Activated naive CD8-positive, alpha-beta T cell (primary cell): ENCODE data around the gene KAZALD1.
"Not testable (repeated sequence)": the region's sequence is repeated elsewhere in the genome, so short reads cannot be mapped to it uniquely, and the experiment has no call there.

Experiments used
- H3K27ac Mint-ChIP-seq: one replicate; pipeline ENCODE4 v1.8.0; 2021; ENCODE audit warnings: mixed read lengths
- H3K27me3 Mint-ChIP-seq: one replicate; pipeline ENCODE4 v1.8.0; 2021; ENCODE audit warnings: mixed read lengths
- H3K36me3 Mint-ChIP-seq: one replicate; pipeline ENCODE4 v1.8.0; 2021; ENCODE audit warnings: mixed read lengths
- H3K4me1 Mint-ChIP-seq: one replicate; pipeline ENCODE4 v1.8.0; 2021; ENCODE audit warnings: low read depth, mixed read lengths
- H3K4me3 Mint-ChIP-seq: one replicate; pipeline ENCODE4 v1.8.0; 2021; ENCODE audit warnings: mild to moderate bottlenecking, mixed read lengths
- H3K9me3 Mint-ChIP-seq: one replicate; pipeline ENCODE4 v1.8.0; 2021; ENCODE audit warnings: low read depth, mixed read lengths

Gene KAZALD1

GRCh38 chr10:101022967-101023705 lies 38.7 kb upstream of the KAZALD1 start:
- H3K27me3 Mint-ChIP-seq, result peaks cover 7% of the 10 kb centered on the region
- H3K4me1 Mint-ChIP-seq, result peaks cover 1% of the 10 kb centered on the region
- no peaks in the 10 kb centered on the region for H3K9me3 Mint-ChIP-seq
- H3K4me3 Mint-ChIP-seq, result no peak overlapping the region
- no peak overlapping the region for H3K27ac Mint-ChIP-seq
- no peaks in the 10 kb centered on the region for H3K36me3 Mint-ChIP-seq

DNA sequence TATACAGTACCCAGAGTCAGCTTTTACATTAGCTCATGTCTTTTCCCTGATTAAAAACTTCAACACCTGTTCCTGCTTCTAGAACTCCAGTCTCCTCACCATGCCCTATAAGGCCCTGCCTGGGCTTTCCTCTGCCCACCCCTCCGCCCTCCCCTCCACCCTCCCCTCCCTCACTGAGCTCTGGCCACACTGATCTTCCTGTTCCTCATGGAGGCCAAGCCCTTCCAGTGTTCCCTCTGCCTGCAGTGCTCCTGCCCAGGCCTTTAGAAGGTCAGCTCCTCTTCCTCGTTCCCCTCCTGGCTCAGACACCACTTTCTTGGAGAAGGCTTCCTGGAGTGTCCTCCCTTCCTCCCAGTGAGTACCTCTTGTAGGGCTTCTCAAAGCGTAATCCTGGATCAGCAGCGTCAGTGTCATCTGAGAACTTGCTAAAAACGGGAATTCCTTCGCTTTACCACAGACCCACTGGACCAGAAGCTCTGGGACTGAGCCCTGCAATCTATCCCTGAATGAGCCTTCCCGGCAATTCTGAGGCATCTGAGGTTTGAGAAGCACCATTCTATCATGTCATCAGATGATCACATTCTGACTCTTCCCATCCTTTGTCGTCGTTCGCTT lies 34.6 kb upstream of the KAZALD1 start:
- Mint-ChIP-seq H3K36me3 (no peaks in the 10 kb centered on the region), H3K27ac (no peak overlapping the region), H3K4me1 (peaks cover 8% of the 10 kb centered on the region), H3K27me3 (no peaks in the 10 kb centered on the region), H3K4me3 (no peak overlapping the region), H3K9me3 (no peaks in the 10 kb centered on the region)

GRCh38 chr10:101028446-101029337 lies 33.1 kb upstream of the KAZALD1 start:
- Mint-ChIP-seq H3K36me3 (no peaks in the 10 kb centered on the region), H3K27ac (no peak overlapping the region), H3K4me3 (no peak overlapping the region), H3K27me3 (no peaks in the 10 kb centered on the region), H3K4me1 (peaks cover 23% of the 10 kb centered on the region), H3K9me3 (no peaks in the 10 kb centered on the region)

- Mint-ChIP-seq H3K4me1 (peaks cover 25% of the 10 kb centered on the region), H3K36me3 (no peaks in the 10 kb centered on the region), H3K4me3 (no peak overlapping the region), H3K27me3 (no peaks in the 10 kb centered on the region), H3K9me3 (no peaks in the 10 kb centered on the region), H3K27ac (no peak overlapping the region)
Observed at GRCh38 chr10:101029520-101030295, 32.1 kb upstream of the KAZALD1 start.

GRCh38 chr10:101030496-101031127 lies 31.2 kb upstream of the KAZALD1 start:
- peak overlapping the region; percentile 89 for H3K4me3 Mint-ChIP-seq
- no peak overlapping the region for H3K27ac Mint-ChIP-seq
- H3K4me1 Mint-ChIP-seq, result peaks cover 25% of the 10 kb centered on the region

GRCh38 chr10:101031128-101031795 lies 30.5 kb upstream of the KAZALD1 start, which contains the start of the genes PDZD7 and SFXN3:
Gene PDZD7, minus strand, starts transcription at chr10:101031129. Its CDS starts 910 bp downstream, at chr10:101030219.
Gene SFXN3, plus strand, starts transcription at chr10:101031234. Its CDS starts 3,461 bp downstream, at chr10:101034695.
- H3K36me3 Mint-ChIP-seq, result no peaks in the 10 kb centered on the region
- peak within 1 kb of the TSS; percentile 89 for H3K4me3 Mint-ChIP-seq
- H3K4me1 Mint-ChIP-seq, result peaks cover 25% of the 10 kb centered on the region
- no peaks in the 10 kb centered on the region for H3K9me3 Mint-ChIP-seq
- peak within 1 kb of the TSS; percentile 68 for H3K27ac Mint-ChIP-seq
- no peaks in the 10 kb centered on the region for H3K27me3 Mint-ChIP-seq

More at GRCh38 chr10:101030496-101031127, 31.2 kb upstream of the KAZALD1 start:
- no peaks in the 10 kb centered on the region for H3K27me3 Mint-ChIP-seq
- no peaks in the 10 kb centered on the region for H3K9me3 Mint-ChIP-seq
- no peaks in the 10 kb centered on the region for H3K36me3 Mint-ChIP-seq

DNA sequence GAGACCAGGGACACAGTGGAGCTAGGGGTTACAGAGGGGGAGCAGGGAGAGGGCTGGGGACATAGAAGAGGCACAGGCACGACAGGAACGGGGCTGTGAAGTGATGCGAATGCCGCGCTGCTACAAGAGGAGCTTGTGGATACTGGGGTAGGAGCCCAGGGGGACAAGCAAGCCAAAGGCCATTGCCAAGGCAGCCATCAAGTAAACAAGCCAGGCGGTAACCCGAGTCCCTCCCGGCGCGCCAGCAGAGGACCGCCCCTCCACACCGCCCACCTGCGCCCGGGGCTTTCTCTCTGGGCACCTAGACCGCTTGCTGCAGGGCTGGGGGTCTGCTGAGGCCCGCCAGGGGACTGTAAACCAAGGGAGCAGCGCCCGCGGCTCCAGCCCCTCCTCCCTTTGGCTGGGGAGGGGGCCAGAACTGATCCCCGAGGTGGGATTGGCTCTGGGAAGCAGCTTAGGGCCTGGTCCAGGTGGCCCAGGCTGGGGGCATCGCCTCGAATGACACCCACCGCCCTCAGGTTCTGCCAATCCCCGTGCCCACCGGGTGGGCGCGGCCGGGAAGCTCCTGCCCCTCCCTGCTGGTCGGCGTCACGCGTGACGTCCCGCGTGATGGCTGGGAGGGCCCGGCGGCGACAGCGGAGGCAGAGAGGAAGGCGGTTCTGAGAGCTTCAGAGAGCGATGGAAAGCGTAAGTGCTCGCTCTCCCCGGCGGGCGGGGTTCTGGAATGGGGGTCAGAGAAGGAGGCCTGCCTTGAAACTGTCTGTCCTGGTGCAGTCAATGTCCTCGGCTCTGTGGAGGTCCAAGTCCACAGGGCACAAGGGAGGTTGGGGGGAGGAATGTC lies 29.8 kb upstream of the KAZALD1 start:
- Mint-ChIP-seq H3K36me3 (no peaks in the 10 kb centered on the region), H3K4me1 (peaks cover 25% of the 10 kb centered on the region), H3K9me3 (no peaks in the 10 kb centered on the region), H3K27ac (peak overlapping the region; percentile 90), H3K4me3 (peak overlapping the region; percentile 89), H3K27me3 (no peaks in the 10 kb centered on the region)

- H3K4me1 Mint-ChIP-seq, result peaks cover 25% of the 10 kb centered on the region
- no peaks in the 10 kb centered on the region for H3K36me3 Mint-ChIP-seq
- peak overlapping the region; percentile 89 for H3K4me3 Mint-ChIP-seq
- peak overlapping the region; percentile 90 for H3K27ac Mint-ChIP-seq
- no peaks in the 10 kb centered on the region for H3K9me3 Mint-ChIP-seq
- no peaks in the 10 kb centered on the region for H3K27me3 Mint-ChIP-seq
Observed at GRCh38 chr10:101032637-101033224, 29.1 kb upstream of the KAZALD1 start.

DNA sequence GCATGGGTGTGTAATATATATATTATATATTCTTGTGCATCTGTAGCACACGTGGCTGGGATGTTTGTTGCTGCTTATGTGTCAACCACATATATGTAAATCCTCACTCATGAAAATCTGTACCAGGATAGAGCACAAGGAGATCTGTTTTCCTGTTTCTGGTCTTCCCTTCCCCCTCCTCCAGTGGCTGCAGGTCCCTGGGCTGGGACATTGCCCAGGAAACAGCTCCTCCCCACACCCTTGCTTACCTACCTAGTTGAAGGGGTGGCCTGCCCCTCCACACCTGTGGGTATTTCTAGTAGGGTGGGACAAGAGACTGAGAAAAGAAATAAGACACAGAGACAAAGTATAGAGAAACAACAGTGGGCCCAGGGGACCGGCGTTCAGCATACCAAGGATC lies 28.5 kb upstream of the KAZALD1 start:
- Mint-ChIP-seq H3K27me3 (no peaks in the 10 kb centered on the region), H3K9me3 (no peaks in the 10 kb centered on the region), H3K36me3 (no peaks in the 10 kb centered on the region), H3K4me3 (peak overlapping the region; percentile 89), H3K27ac (peak overlapping the region; percentile 75), H3K4me1 (peaks cover 25% of the 10 kb centered on the region)

DNA sequence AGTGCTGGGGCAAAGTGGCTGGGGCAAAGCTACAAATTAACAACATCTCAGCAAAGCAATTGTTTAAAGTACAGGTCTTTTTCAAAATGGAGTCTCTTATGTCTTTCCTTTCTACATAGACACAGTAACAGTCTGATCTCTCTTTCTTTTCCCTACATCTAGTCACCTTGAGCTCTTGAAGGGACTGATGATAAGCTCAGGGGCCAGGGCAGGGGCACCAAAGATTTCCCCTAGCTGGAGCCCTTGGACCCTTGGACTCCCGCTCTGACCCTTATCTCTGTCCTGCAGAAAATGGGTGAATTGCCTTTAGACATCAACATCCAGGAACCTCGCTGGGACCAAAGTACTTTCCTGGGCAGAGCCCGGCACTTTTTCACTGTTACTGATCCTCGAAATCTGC lies 27.4 kb upstream of the KAZALD1 start:
- not testable (repeated sequence) for H3K4me3 Mint-ChIP-seq, H3K27me3 Mint-ChIP-seq, H3K9me3 Mint-ChIP-seq, H3K27ac Mint-ChIP-seq, H3K36me3 Mint-ChIP-seq
- H3K4me1 Mint-ChIP-seq, result peaks cover 25% of the 10 kb centered on the region

DNA sequence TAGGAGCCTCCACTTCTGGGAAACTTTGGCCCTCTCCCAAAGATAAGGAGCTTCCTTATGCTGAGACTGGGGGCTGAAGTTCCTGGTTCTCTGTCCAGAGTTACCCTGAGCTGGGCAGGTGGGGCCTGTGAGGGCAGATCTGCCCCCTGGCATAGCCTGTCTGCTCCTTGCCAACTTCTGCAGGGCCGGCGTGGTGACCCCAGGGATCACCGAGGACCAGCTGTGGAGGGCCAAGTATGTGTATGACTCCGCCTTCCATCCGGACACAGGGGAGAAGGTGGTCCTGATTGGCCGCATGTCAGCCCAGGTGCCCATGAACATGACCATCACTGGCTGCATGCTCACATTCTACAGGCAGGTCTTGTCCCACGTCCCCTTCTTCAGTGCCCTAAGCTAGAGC lies 26.5 kb upstream of the KAZALD1 start:
- no peaks in the 10 kb centered on the region for H3K27me3 Mint-ChIP-seq
- no peak overlapping the region for H3K27ac Mint-ChIP-seq
- H3K4me1 Mint-ChIP-seq, result peaks cover 23% of the 10 kb centered on the region
- no peaks in the 10 kb centered on the region for H3K36me3 Mint-ChIP-seq
- H3K4me3 Mint-ChIP-seq, result no peak overlapping the region
- H3K9me3 Mint-ChIP-seq, result no peaks in the 10 kb centered on the region

- no peaks in the 10 kb centered on the region for H3K9me3 Mint-ChIP-seq
- no peaks in the 10 kb centered on the region for H3K27me3 Mint-ChIP-seq
- H3K4me1 Mint-ChIP-seq, result peaks cover 23% of the 10 kb centered on the region
- no peak overlapping the region for H3K4me3 Mint-ChIP-seq
- no peaks in the 10 kb centered on the region for H3K36me3 Mint-ChIP-seq
- no peak overlapping the region for H3K27ac Mint-ChIP-seq
Observed at GRCh38 chr10:101035916-101036702, 25.7 kb upstream of the KAZALD1 start.
